HG02938 (cell line): ENCODE measurements around the gene DNMT3L.
"Not testable (repeated sequence)": the region's sequence is repeated elsewhere in the genome, so short reads cannot be mapped to it uniquely, and the experiment has no call there.

ENCODE experiments used
- ATAC-seq: cut with Tn5 transposase; IDR thresholded peaks from one replicate; pipeline ENCODE4 v1.9.1; 2021; ENCODE audit warnings: mild to moderate bottlenecking, moderate library complexity; ENCODE audit not compliant: unreplicated experiment

Gene DNMT3L

DNA sequence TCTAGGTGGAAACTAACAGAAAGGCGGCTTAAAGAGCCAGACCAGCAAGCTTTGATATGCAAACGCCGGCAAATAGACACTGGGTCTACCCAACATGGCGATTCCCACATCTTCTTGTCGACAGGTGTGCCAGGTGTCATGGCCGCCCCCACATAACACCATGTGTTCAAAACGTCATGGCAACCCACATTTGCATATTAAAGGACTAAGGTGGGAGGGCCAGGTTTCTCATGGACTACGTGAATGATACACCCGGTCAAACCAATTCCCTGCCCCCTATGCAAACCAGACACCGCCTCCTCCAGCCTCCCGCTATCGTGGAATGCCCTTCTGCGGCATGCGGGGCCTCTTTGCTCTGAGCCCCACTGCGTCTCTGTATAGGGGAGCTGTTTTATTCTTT, 62.2 kb downstream of the DNMT3L start:
- no peak for ATAC-seq

DNA sequence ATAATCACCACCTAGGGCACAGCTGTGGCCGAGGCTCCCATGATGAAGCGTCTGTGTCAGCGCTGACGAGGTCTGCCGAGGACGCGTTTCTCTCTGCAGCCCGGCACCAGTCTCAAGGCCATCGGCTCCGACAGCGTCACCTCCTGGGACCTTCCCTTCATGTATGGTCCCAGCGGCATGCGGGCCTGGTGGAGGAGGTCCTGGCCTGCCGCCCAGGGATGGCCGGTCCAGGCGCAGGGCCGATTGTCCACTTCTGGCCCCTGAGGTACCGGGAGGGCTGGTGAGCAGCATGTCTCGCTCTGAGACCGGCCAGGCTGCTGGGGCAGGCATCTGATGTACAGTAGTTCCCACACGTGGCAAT, 64.6 kb downstream of the DNMT3L start:
- not testable (repeated sequence) for ATAC-seq
